Measurements from ENCODE around the gene DUOX2.
"Not testable (repeated sequence)": the region's sequence is repeated elsewhere in the genome, so short reads cannot be mapped to it uniquely, and the experiment has no call there.

The DUOX2 gene

GRCh38 chr15:45120081-45120972 lies 6.4 kb upstream of the DUOX2 start:
- no peak for DNase-seq (ENCODE audit: extremely low read depth in 1 of 2, low read depth in 1 of 2)

- DNase-seq (ENCODE audit: extremely low read depth in 1 of 2, low read depth in 1 of 2) = no peak
Measured at GRCh38 chr15:45118996-45119395, 5.0 kb upstream of the DUOX2 start.

- DNase-seq (ENCODE audit: extremely low read depth in 1 of 2, low read depth in 1 of 2) = peak; percentile 64 to 70
Measured at GRCh38 chr15:45118131-45118588, 4.2 kb upstream of the DUOX2 start.

- DNase-seq (ENCODE audit: extremely low read depth in 1 of 2, low read depth in 1 of 2) = no peak
Measured at GRCh38 chr15:45117308-45118130, 3.5 kb upstream of the DUOX2 start.

- DNase-seq (ENCODE audit: extremely low read depth in 1 of 2, low read depth in 1 of 2) = no peak
Measured at GRCh38 chr15:45116482-45117307, 2.7 kb upstream of the DUOX2 start.

- no peak for DNase-seq (ENCODE audit: extremely low read depth in 1 of 2, low read depth in 1 of 2)
Measured at GRCh38 chr15:45116006-45116481, 2.1 kb upstream of the DUOX2 start.

- no peak for DNase-seq (ENCODE audit: extremely low read depth in 1 of 2, low read depth in 1 of 2)
Measured at GRCh38 chr15:45115312-45115820, 1.4 kb upstream of the DUOX2 start.

- DNase-seq (ENCODE audit: extremely low read depth in 1 of 2, low read depth in 1 of 2) = no peak
Measured at GRCh38 chr15:45114751-45115085, 746 bp upstream of the DUOX2 start.

- DNase-seq (ENCODE audit: extremely low read depth in 1 of 2, low read depth in 1 of 2) = no peak
Measured at GRCh38 chr15:45113380-45113990, 487 bp downstream of the DUOX2 start.

- DNase-seq (ENCODE audit: extremely low read depth in 1 of 2, low read depth in 1 of 2) = no peak
Measured at GRCh38 chr15:45112591-45113379, 1.2 kb downstream of the DUOX2 start.

- no peak for DNase-seq (ENCODE audit: extremely low read depth in 1 of 2, low read depth in 1 of 2)
Measured at GRCh38 chr15:45112143-45112590, 1.8 kb downstream of the DUOX2 start.

GRCh38 chr15:45111390-45112142 lies 2.4 kb downstream of the DUOX2 start:
- no peak for DNase-seq (ENCODE audit: extremely low read depth in 1 of 2, low read depth in 1 of 2)

GRCh38 chr15:45110256-45110820 lies 3.6 kb downstream of the DUOX2 start:
- no peak for DNase-seq (ENCODE audit: extremely low read depth in 1 of 2, low read depth in 1 of 2)

GRCh38 chr15:45107941-45108630 lies 5.9 kb downstream of the DUOX2 start:
- DNase-seq (ENCODE audit: extremely low read depth in 1 of 2, low read depth in 1 of 2) = no peak

- DNase-seq (ENCODE audit: extremely low read depth in 1 of 2, low read depth in 1 of 2) = no peak
Measured at GRCh38 chr15:45106002-45106790, 7.8 kb downstream of the DUOX2 start.

- no peak for DNase-seq (ENCODE audit: extremely low read depth in 1 of 2, low read depth in 1 of 2)
Measured at GRCh38 chr15:45105586-45105985, 8.4 kb downstream of the DUOX2 start.

GRCh38 chr15:45104170-45104569 lies 9.8 kb downstream of the DUOX2 start:
- DNase-seq (ENCODE audit: extremely low read depth in 1 of 2, low read depth in 1 of 2) = not testable (repeated sequence)
